Testis (tissue), 3 donors: ENCODE data around the gene HGD. TPM values are rescaled to one million over a fixed set of nuclear protein-coding genes. Genes with fewer than 3 reads are reported as not detected.

Experiments
- DNase-seq: peaks from one replicate; pipeline ENCODE4 v3.0.0-alpha.2; 2019
- H3K27ac ChIP-seq, 2 donors: fragments of 200-600 bp; sonication (generic); one replicate each; pipeline ENCODE4 v1.5.1; 2019
- H3K27me3 ChIP-seq: fragments of 200-600 bp; sonication (generic); one replicate; pipeline ENCODE4 v1.5.1; 2019
- H3K36me3 ChIP-seq: fragments of 200-600 bp; sonication (generic); one replicate; pipeline ENCODE4 v1.5.1; 2017; ENCODE audit warnings: low read depth; ENCODE audit errors: missing control alignments
- H3K4me1 ChIP-seq: fragments of 200-600 bp; sonication (generic); one replicate; pipeline ENCODE4 v1.5.1; 2019
- H3K4me3 ChIP-seq, 2 donors: fragments of 200-600 bp; sonication (generic); one replicate each; pipeline ENCODE4 v1.5.1; 2017 to 2019
- H3K9me3 ChIP-seq: fragments of 200-600 bp; sonication (generic); one replicate; pipeline ENCODE4 v1.5.1; 2017
- POLR2A ChIP-seq: fragments of 450-650 bp; IDR thresholded peaks from one replicate; pipeline ENCODE4 v1.6.1; 2017; ENCODE audit warnings: antibody characterized with exemption, mild to moderate bottlenecking, moderate library complexity
- WGBS, 2 donors: methylation state at CpG; one replicate each; pipeline ENCODE4 v1.1.5; 2018; 5-methylcytosine and 5-hydroxymethylcytosine counted together
- intact Hi-C: fragments of 100-400 bp; cut with DNase I; formaldehyde crosslinking; loops from one replicate; pipeline ENCODE4 v1.15.1; 2023; ENCODE audit warnings: low total_unique reads
- polyA plus RNA-seq: library from polyadenylated mRNA; stranded (reverse); fragments of 350-450 nt; fragmentation: Illumina TruSeq; extraction: RNeasy Lipid Tissue Mini Kit (QIAGEN cat#74804); gene quantifications from one replicate; pipeline ENCODE4 v1.2.3, GENCODE V29; 2014; ENCODE audit warnings: low read depth, low replicate concordance; ENCODE audit not compliant: insufficient read depth
- total RNA-seq, 2 donors: library from RNA; depleted of rRNA; stranded (reverse); fragments of >200 nt; gene quantifications; one replicate each; pipeline ENCODE4 v1.2.3, GENCODE V29; 2016
- TF ChIP-seq, protein P1 (sequence below), 3 experiments: fragments of 450-650 bp in 2 of 3; fragments of 200-600 bp in 1 of 3; sonication (generic) in 1 of 3; IDR thresholded peaks; one replicate each; pipeline ENCODE4 v1.5.1; 2016 to 2019; ENCODE audit warnings: antibody characterized with exemption in 3 of 3, mild to moderate bottlenecking in 2 of 3, moderate library complexity in 1 of 3

The HGD gene
- total and polyA plus RNA-seq, 3 donors from 2014 or later, result 1.2 to 1.6 (median 1.4) TPM

DNA sequence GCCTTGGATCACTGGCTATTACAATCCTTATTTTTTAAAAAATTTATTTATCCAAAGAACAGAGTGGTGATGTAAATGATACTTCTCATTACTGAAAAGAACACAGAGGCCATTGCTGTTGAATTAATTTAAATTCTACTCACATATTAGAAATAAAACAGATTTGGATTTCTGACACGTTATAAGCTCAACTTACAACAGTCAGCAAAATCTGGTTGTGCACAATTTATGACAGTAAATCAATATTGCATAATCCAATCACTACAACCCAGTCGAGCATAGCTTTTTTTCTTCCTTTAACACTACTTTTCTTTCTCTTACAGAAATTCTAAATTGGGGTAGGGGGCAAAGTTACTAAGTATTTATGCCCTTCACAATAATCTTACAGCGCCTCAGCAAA is 17.3 kb upstream of the HGD start:
- 70 to 80% methylated on average over 3 of the region's 3 CpGs for WGBS, 2 donors
- TF ChIP-seq POLR2A, result no peak
- TF ChIP-seq, protein P1, sequence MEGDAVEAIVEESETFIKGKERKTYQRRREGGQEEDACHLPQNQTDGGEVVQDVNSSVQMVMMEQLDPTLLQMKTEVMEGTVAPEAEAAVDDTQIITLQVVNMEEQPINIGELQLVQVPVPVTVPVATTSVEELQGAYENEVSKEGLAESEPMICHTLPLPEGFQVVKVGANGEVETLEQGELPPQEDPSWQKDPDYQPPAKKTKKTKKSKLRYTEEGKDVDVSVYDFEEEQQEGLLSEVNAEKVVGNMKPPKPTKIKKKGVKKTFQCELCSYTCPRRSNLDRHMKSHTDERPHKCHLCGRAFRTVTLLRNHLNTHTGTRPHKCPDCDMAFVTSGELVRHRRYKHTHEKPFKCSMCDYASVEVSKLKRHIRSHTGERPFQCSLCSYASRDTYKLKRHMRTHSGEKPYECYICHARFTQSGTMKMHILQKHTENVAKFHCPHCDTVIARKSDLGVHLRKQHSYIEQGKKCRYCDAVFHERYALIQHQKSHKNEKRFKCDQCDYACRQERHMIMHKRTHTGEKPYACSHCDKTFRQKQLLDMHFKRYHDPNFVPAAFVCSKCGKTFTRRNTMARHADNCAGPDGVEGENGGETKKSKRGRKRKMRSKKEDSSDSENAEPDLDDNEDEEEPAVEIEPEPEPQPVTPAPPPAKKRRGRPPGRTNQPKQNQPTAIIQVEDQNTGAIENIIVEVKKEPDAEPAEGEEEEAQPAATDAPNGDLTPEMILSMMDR (IDR thresholded peaks at IDR 0.05), result no peak
- H3K9me3 ChIP-seq, result no peaks in the 10 kb centered on the region
- H3K27me3 ChIP-seq, result no peaks in the 10 kb centered on the region
- intact Hi-C loops, result no loop called here
- H3K4me1 ChIP-seq, result no peaks in the 10 kb centered on the region
- H3K36me3 ChIP-seq, result no peaks in the 10 kb centered on the region
- no peak overlapping the region for H3K27ac ChIP-seq
- DNase-seq, result no peak
- no peak overlapping the region for H3K4me3 ChIP-seq

DNA sequence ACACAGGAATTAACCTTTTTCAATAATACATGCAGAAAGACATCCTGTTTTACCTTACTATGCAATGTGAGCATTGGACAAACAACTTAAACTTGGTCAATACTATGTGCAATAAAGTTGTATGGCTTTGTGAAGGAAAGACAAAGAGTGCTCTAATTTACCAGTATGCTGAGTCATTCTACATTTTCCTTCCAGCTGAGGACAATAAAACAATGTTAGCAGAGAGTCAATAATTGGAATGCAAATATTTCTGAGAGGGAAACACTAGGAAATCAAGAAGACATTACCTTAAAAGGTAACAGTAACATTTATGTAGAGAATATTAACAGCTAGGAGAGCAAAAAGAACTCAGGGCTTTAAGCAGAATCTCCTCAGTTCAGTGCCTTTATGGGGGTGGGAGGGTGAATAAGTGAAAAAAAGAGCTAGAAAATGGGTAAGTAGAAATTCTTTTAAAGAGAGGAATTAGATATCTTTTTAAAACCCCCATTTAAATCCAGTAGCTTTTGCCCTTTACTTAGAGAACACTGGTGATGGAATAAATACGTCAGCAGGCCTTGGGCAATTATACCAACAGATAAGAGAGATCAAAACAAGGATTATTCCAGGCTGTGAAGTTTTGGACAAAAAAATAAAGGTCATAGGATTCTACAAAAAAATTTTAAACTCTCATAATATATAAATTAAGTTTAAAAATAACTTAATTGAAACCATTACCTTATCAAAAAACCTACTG is 11.6 kb upstream of the HGD start:
- no peak for DNase-seq
- H3K27ac ChIP-seq, result no peak overlapping the region
- no peaks in the 10 kb centered on the region for H3K9me3 ChIP-seq
- H3K36me3 ChIP-seq, result no peaks in the 10 kb centered on the region
- no peaks in the 10 kb centered on the region for H3K4me1 ChIP-seq
- H3K27me3 ChIP-seq, result no peaks in the 10 kb centered on the region
- WGBS, 2 donors, result 66 to 73% methylated on average over 1 of the region's 1 CpG
- TF ChIP-seq, protein P1 (IDR thresholded peaks at IDR 0.05), result no peak
- no peak overlapping the region for H3K4me3 ChIP-seq
- intact Hi-C loops, result no loop called here

DNA sequence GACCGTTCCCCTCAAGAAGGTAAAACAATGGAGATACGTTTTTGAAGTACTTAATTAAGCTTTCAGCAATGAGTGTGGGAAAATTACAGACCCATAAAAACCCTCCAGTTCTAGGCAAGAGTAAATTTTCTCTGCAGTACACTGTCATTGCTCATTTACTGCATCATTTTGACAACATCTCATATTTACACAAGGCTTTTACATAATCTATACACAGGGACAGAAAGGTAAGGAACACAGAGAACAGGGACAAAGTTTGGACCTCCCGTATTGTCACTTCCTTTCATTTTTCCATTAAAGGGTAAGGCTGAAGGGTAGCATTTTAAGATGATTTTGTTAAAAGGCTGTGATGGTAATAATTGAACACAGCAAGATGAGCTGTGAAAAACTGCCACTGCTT is 7.4 kb upstream of the HGD start:
- Histone ChIP-seq H3K4me3 (no peak overlapping the region), H3K27ac (no peak overlapping the region), H3K27me3 (no peaks in the 10 kb centered on the region), H3K36me3 (no peaks in the 10 kb centered on the region), H3K9me3 (no peaks in the 10 kb centered on the region), H3K4me1 (no peaks in the 10 kb centered on the region)
- 90 to 92% methylated on average over 3 of the region's 3 CpGs for WGBS, 2 donors
- intact Hi-C loops, result no loop called here
- TF ChIP-seq, protein P1 (IDR thresholded peaks at IDR 0.05), result no peak
- no peak for TF ChIP-seq POLR2A
- DNase-seq, result no peak

DNA sequence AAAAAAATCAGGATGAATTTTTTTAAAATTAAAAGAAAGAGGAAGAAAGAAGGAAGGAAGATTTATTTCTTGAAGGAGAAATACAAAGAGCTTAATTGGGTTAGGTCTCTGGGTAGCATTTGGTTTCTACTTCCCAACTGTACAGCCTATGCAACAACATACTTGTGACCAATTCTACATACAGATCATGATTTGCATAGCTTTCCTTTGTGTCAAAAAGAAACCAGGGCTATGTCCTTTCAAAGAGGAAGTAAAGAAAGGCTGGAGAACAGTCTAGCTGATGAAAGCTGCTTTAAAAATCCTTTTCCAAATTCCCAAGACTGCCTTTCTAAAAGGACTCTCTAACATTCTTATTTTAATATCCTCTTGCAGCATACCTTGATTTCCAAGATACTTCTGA is 6.1 kb upstream of the HGD start:
- no peaks in the 10 kb centered on the region for H3K27me3 ChIP-seq
- no peaks in the 10 kb centered on the region for H3K9me3 ChIP-seq
- H3K4me3 ChIP-seq, result no peak overlapping the region
- no peak for DNase-seq
- no peaks in the 10 kb centered on the region for H3K4me1 ChIP-seq
- H3K27ac ChIP-seq, result no peak overlapping the region
- TF ChIP-seq POLR2A, result no peak
- TF ChIP-seq, protein P1 (IDR thresholded peaks at IDR 0.05), result no peak
- intact Hi-C loops, result no loop called here
- H3K36me3 ChIP-seq, result no peaks in the 10 kb centered on the region

DNA sequence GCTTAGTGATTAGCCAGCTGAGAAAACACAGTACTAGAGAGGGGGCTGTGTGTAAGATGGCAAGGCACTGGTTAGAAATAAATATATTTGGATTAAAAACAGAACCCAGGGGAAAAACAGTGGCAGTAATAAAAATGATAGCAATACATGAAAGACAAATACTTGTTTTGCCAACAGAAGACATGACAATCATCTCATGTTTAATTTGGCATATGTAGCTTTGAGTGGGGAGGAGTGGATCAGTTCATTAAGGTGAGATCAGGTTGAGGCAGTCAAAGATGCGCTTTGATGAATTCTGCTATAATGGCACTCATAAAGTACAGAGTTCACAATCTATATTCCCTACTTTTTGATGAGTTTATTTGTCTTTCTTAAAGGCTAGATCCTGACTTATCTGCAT is 3.4 kb upstream of the HGD start:
- TF ChIP-seq POLR2A, result no peak
- TF ChIP-seq, protein P1 (IDR thresholded peaks at IDR 0.05), result no peak
- Histone ChIP-seq H3K4me1 (no peaks in the 10 kb centered on the region), H3K36me3 (no peaks in the 10 kb centered on the region), H3K9me3 (no peaks in the 10 kb centered on the region), H3K27me3 (no peaks in the 10 kb centered on the region), H3K4me3 (no peak overlapping the region), H3K27ac (no peak overlapping the region)
- no peak for DNase-seq
- intact Hi-C loops, result no loop called here
- 87 to 97% methylated on average over 1 of the region's 1 CpG for WGBS, 2 donors
